ENCODE results near the gene ZMYM5. TPM values are rescaled to one million over a fixed set of nuclear protein-coding genes. Genes with fewer than 3 reads are reported as not detected.
"Not testable (repeated sequence)": the region's sequence is repeated elsewhere in the genome, so short reads cannot be mapped to it uniquely, and the experiment has no call there.

The ZMYM5 gene
- total RNA-seq: 1 to 10 TPM; 9.2 to 9.3 TPM

DNA sequence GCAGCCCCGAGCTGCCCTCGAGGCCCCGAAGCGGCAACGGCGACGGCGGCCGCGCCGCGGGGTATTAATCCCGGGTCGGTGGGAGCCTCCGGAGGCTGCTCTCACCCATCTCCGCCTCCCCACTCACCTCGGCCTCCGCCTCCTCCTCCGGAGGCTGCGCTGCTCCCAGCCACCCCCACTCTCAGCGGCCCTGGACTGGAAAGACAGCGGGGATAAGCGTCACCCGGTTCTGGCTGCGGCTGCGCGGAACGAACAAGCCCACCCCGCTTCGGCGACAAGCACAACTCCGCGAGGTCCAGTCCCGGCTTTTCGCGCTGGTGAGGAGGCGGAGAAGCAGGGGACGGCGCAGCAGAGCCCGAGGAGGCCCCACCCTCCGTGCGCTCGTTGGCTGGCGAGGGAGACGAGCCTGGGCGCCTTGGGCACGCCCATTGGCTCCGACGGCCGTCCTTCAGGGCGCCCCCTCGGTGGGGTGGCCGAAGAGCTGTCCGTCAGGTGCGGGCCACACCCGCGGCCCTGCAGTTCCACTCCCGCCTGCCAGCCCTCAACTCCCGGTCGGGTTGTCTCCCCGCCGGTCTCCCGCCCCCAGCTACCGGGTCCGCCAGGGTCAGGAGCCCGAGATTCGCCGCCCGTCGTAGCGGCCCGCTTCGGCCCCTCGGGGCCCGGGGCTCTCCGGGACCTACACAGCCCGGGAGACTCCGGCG is at the start of gene ZMYM5:
Gene ZMYM5, minus strand, starts transcription at position 327 of the 701 bp plus-strand sequence. CDS start 11,469 bp downstream, outside the sequence.
- ChIA-PET POLR2A (interaction anchor here (0.7 to 1.5 kb wide), 7 partner anchors 11 to 230 kb away, joined by 3 to 7 read pairs (median 4); partner anchors contain the start of gene PSPC1), CTCF (interaction anchor here (0.6 to 0.9 kb wide), 2 partner anchors 264 to 334 kb away, joined by 3 to 5 read pairs; no protein-coding TSS in a partner anchor)

- POLR2A ChIA-PET: no interaction called here
- CTCF ChIA-PET: no interaction called here
These were observed 47.1 kb upstream of the ZMYM5 start for GRCh38 chr13:19910336-19911072.

- ChIA-PET CTCF (no interaction called here), POLR2A (no interaction called here)
These were observed 45.0 kb upstream of the ZMYM5 start for GRCh38 chr13:19908350-19908986.

- CTCF ChIA-PET: not testable (repeated sequence)
These were observed 42.2 kb upstream of the ZMYM5 start for GRCh38 chr13:19905487-19906195.

GRCh38 chr13:19890030-19890429 is 26.6 kb upstream of the ZMYM5 start:
- CTCF ChIA-PET: interaction anchor here (0.7 kb wide), 2 partner anchors 21 to 237 kb away, joined by 3 to 5 read pairs; no protein-coding TSS in a partner anchor

More at GRCh38 chr13:19905487-19906195, 42.2 kb upstream of the ZMYM5 start:
- POLR2A ChIA-PET: not testable (repeated sequence)

GRCh38 chr13:19888799-19889198 is 25.4 kb upstream of the ZMYM5 start:
- ChIA-PET POLR2A (no interaction called here), CTCF (no interaction called here)

More at GRCh38 chr13:19890030-19890429, 26.6 kb upstream of the ZMYM5 start:
- POLR2A ChIA-PET: no interaction called here

DNA sequence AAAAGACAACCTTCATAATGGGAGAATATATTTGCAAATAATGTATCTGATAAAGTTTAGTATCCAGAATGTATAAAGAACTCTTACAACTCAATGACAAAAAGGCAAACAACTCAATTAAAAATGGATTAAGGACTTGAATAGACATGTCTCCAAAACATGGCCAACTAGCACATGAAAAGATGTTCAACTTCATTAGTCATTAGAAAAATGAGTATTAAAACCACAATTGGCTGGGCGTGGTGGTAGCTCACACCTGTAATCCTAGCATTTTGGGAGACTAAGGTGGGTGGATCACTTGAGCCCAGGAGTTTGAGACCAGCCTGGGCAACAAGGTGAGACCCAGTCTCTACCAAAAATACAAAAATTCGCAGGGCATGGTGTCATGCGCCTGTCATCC is 18.8 kb upstream of the ZMYM5 start:
- CTCF ChIA-PET: no interaction called here

GRCh38 chr13:19881641-19882040 is 18.2 kb upstream of the ZMYM5 start:
- POLR2A ChIA-PET: no interaction called here
- CTCF ChIA-PET: no interaction called here

More for the DNA sequence above, 18.8 kb upstream of the ZMYM5 start:
- POLR2A ChIA-PET: no interaction called here

- POLR2A ChIA-PET: interaction anchor here (0.6 to 1.5 kb wide), 2 partner anchors 18 to 88 kb away, joined by 4 to 9 read pairs; no protein-coding TSS in a partner anchor
These were observed 1.4 kb upstream of the ZMYM5 start for GRCh38 chr13:19864746-19865309.

GRCh38 chr13:19864024-19864745 is 736 bp upstream of the ZMYM5 start:
- ChIA-PET POLR2A (interaction anchor here (0.6 to 1.5 kb wide), 6 partner anchors 18 to 231 kb away, joined by 3 to 9 read pairs (median 5); partner anchors contain the start of gene PSPC1), CTCF (interaction anchor here (0.6 to 0.9 kb wide), 2 partner anchors 263 to 333 kb away, joined by 3 to 5 read pairs; no protein-coding TSS in a partner anchor)

More at GRCh38 chr13:19864746-19865309, 1.4 kb upstream of the ZMYM5 start:
- CTCF ChIA-PET: no interaction called here

DNA sequence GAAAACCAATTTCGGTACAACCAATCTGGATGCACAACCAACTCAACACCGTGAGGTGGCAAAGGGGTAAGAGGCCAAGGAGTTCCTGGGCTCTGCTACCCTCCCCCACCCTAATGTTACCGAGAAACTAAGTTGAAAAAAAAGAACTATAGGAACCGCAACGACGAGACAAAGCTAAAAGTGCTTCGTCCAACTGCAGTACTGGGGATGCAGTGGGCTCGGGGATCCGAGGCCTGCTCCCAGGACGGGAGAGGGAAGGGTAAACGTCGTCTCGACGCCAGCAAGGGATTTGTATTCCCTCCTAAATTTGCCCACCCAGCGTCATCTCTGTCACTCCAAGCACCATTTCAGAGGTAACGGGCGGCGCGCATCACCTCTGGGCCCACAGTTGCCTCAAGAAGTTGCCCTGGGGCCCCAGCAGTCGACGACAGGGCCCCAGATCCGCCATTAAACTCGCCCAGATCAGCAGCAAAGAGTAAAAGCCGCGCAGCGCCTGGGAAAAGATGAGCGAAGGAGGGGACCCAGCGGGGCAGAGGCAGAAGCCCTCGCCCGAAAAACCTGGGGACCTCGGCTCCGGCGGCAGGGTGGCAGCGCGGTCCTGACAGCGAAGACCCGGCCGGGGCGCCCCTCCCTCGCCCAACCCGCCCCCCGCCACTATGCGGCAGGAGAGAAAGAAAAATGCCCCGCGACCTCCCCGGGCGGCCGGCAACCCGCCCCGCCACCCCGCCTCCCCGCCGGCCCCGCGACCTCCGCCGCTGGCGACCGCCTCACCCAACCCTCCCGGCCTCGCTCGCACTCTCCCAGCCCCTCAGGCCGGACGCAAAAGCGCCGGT is 752 bp downstream of the ZMYM5 start:
- POLR2A ChIA-PET: interaction anchor here (0.5 to 1.5 kb wide), 7 partner anchors 10 to 230 kb away, joined by 3 to 7 read pairs (median 4); partner anchors contain the start of gene PSPC1
- CTCF ChIA-PET: interaction anchor here (0.6 to 0.7 kb wide), 2 partner anchors 46 to 155 kb away, joined by 3 to 4 read pairs; no protein-coding TSS in a partner anchor

DNA sequence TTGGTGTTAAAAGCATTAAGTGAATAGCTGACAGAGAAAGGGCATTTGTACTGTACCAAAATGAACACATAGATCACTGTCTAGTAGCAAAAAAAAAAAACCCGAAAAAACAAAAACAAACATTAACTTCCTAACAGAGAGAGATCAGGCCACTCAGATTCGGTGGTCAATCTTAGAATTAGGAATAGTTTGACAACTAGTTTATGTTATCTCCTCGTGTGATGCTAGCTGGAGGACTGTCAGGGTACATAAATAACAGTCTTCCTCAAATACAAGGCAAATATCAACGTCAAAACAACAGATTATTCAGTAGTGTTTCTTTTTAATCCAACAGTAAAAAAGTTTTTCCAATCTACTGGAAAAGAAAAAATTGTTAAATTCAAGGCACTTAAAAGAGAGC is 1.7 kb downstream of the ZMYM5 start:
- ChIA-PET POLR2A (interaction anchor here (0.5 to 1.3 kb wide), 5 partner anchors 26 to 122 kb away, joined by 3 to 5 read pairs (median 4); partner anchors contain the start of gene PSPC1), CTCF (interaction anchor here (0.6 to 0.9 kb wide), 2 partner anchors 45 to 74 kb away, joined by 3 read pairs; no protein-coding TSS in a partner anchor)

- POLR2A ChIA-PET: interaction anchor here (0.5 to 1.3 kb wide), 3 partner anchors 71 to 216 kb away, joined by 3 to 5 read pairs (median 5); partner anchors contain the start of gene PSPC1
These were observed 2.4 kb downstream of the ZMYM5 start for GRCh38 chr13:19860884-19861655.

DNA sequence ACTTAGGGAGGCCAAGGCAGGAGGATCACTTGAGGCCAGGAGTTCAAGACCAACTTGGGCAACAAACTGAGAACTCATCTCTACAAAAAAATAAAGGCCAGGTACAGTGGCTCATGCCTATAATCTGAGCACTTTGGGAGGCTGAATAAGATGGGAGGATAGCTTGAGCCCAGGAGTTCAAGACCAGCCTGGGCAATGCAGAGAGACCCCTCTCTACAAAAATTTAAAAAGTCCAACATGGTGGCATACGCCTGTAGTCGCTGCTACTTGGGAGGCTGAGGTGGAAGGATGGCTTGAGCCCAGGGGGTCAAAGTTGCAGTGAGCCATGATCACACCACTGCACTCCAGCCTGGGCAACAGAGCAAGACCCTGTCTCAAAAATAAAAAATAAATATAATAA is 5.8 kb downstream of the ZMYM5 start:
- CTCF ChIA-PET, POLR2A ChIA-PET: not testable (repeated sequence)

More at GRCh38 chr13:19860884-19861655, 2.4 kb downstream of the ZMYM5 start:
- CTCF ChIA-PET: interaction anchor here (0.6 to 0.9 kb wide), 3 partner anchors 73 to 1309 kb away, joined by 3 read pairs; no protein-coding TSS in a partner anchor

DNA sequence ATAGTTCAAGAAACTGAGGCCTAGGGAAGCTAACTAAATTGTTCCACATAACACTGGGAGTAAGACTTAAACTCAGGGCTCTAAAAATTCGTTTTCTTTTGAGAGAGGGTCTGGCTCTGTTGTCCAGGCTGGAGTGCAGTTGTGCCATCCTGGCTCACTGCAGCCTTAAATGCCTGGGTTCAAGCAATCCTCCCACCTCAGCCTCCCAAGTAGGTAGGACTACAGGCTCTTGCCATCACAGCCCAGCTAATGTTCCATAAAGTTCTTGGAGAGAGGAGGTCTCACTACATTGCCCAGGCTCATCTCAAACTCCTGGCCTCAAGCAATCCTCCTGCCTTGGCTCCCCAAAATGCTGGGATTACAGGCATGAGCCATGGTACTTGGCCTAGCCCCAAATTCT is 10.7 kb downstream of the ZMYM5 start:
- ChIA-PET CTCF (interaction anchor here (0.6 kb wide), 1 partner anchor 27 kb away, joined by 5 read pairs; no protein-coding TSS in a partner anchor), POLR2A (interaction anchor here (1.1 kb wide), 1 partner anchor 11 kb away, joined by 4 read pairs; the partner anchor contains the start of gene ZMYM5)

DNA sequence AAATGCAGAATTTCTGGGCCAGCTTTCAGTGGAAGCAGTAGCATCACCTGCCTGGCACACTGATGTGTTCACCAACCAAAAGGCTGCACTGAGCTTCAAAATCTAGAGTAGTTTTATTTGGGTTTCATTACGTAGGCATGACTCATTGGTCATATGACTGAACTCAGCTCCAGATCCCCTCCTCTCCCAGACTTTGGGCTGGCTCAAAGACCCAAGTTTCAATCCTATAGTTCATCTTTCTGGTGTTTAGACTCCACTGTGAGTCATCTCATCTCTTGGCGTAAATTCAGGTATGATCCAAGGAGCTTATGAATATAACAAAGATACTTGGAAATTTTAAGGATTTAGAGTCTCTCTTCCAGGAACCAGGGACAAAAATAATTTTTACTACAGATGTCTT is 17.7 kb downstream of the ZMYM5 start:
- ChIA-PET POLR2A (interaction anchor here (0.7 to 1.1 kb wide), 3 partner anchors 18 to 282 kb away, joined by 3 to 4 read pairs (median 3); partner anchors contain the start of gene ZMYM5), CTCF (interaction anchor here (0.6 kb wide), 1 partner anchor 73 kb away, joined by 3 read pairs; no protein-coding TSS in a partner anchor)
